H7 (cell line): ENCODE data around the gene LY6G6D. TPM values are rescaled to one million over a fixed set of nuclear protein-coding genes. Genes with fewer than 3 reads are reported as not detected.

Experiments used
- DNase-seq: peaks from one replicate; pipeline ENCODE4 v3.0.0; 2012
- H3K27me3 ChIP-seq: 2 replicates; pipeline ENCODE4 v1.6.0; 2011; ENCODE audit warnings: mild to moderate bottlenecking, low read length; ENCODE audit not compliant: control insufficient read depth, insufficient read depth
- H3K36me3 ChIP-seq: replicated peaks from 2 replicates; pipeline ENCODE4 v1.5.1; 2011; ENCODE audit warnings: low read length; ENCODE audit not compliant: control insufficient read depth, insufficient read depth
- H3K4me3 ChIP-seq: 2 replicates; pipeline ENCODE4 v1.5.1; 2011; ENCODE audit warnings: low read depth, mild to moderate bottlenecking, control low read depth, low read length, moderate library complexity; ENCODE audit not compliant: insufficient read depth
- total RNA-seq: library from RNA; depleted of rRNA; stranded (reverse); fragments of >200 nt; shearing (Covaris generic); gene quantifications from 2 replicates; pipeline ENCODE4 v1.2.3, GENCODE V29; 2014

The LY6G6D gene
- total RNA-seq, 1 experiment from 2014 or later = 2.8 TPM

DNA sequence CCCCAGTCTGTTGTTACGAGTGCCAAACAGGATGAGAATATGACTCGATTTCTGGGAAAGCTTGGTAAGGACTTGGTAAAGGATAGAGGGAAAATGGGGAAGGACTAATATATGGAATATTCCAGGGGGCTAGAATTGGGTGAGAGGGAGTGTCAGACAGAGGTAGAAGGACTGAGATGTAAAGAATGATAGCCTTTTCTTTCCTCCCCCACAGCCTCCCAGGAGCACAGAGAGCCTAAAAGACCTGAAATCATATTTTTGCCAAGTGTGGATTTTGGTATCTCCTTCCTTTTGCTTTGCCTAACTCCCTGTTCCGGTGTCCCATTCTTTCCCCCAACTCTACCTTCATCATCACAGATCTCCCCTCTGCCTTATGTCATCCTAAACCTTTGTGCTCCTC is 27.7 kb downstream of the LY6G6D start:
- Histone ChIP-seq H3K4me3 (no peak overlapping the region), H3K36me3 (peaks cover 9% of the 10 kb centered on the region), H3K27me3 (no peaks in the 10 kb centered on the region)
- DNase-seq = no peak

DNA sequence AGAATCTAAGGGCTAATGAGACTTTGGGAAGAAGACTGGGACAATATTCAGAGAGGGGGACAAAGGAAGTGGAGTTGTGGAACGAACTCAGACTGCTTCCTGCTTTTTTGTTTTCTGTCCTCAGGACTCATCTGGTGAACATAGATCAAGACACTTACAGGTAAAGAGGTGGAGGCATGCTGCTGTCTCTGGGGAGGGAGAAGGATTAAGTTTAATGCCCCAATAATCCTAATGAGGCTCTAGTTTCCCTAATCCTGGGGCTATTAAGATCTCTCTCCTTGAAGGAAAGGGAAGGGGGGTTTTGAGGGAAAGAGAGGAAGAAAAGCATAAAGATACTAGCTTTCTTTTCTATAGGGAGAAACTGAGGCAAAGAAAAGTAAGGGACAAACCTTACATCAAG is 29.3 kb downstream of the LY6G6D start:
- Histone ChIP-seq H3K27me3 (no peaks in the 10 kb centered on the region), H3K36me3 (peaks cover 10% of the 10 kb centered on the region), H3K4me3 (no peak overlapping the region)
- no peak for DNase-seq

DNA sequence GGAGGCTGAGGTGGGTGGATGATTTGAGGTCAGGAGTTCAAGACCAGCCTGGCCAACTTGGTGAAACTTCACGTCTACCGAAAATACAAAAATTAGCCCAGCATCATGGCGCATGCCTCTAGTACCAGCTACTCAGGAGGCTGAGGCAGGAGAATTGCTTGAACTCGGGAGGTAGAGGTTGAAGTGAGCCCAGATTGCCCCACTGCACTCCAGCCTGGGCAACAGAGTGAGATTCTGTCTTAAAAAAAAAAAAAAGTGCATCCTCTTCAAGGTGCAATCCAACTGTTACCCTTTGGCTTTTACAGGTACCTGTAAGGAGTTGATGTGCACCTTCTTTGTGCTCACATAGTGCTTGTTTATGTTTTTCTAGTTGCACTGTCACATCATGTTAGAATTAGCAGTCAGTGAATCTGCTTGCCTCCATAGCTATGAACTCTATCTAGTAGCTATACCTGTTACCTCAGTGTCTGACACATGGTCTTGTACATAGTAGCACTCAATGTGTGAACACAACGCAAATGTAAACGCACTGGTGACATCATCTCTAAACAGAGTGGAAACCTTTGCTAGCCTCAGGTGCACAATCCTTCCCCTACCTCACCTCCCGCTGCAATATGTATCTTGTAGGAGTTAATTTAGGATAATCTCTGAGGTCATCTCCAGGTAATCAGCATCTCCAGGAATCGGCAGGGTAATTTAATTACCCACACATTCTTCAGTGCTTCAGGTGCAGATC is 34.3 kb downstream of the LY6G6D start:
- no peak for DNase-seq
- peaks cover 6% of the 10 kb centered on the region for H3K36me3 ChIP-seq
- no peak overlapping the region for H3K4me3 ChIP-seq
- no peaks in the 10 kb centered on the region for H3K27me3 ChIP-seq

DNA sequence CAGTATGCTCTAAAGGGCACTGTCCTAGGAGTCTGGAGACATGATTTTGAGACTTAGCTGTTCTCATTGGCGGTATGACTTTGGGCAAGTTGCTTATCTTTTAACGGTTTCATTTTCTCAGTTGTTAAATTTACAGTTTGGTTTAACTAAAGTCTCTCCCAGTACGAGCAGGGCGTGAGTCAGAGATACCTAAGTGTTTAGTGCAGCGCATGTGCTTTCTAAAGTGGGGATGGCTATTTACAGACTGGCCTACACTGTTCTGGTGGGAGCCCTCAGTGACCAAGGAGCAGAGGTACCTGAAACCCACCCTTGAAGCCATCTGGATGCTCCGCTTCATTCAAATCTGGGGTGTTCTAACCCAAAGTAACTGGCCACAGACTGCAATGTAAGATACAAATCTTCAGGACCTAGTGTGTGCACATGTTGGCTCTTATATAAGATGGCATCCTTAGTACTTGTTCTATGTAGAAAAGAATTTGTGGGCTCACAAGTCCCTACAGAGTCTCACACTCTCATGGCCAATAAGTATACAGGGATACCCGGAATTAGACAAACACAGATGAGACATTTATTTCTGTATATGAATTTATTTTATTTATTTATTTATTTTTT is 35.4 kb downstream of the LY6G6D start:
- Histone ChIP-seq H3K27me3 (no peaks in the 10 kb centered on the region), H3K4me3 (no peak overlapping the region), H3K36me3 (peaks cover 6% of the 10 kb centered on the region)
- no peak for DNase-seq

DNA sequence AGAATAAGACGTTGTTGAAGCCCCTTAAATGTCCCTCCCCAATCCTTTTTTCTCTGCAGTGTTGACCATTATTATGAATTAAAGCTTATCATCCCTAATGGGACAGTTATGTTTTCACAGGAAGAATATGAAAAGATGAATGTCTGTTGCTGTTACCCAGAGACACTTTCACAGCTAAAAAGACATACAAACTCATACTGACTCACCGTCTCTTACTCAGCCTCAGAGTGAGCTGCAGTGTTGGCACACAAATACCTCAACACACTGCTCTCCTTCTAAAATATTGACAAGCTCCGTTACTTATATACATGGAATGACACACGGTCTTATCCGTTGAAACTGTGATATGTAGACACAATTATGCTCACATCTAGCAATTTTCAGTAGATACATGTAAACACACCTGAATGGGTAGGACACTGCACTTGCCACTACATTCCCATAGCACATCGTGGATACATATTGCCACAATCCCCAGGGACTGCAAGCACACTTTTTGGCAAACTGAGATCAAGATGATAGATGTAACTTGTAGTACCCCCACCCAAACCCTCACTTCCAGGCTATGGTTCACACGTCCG is 37.7 kb downstream of the LY6G6D start:
- DNase-seq = no peak
- Histone ChIP-seq H3K27me3 (no peaks in the 10 kb centered on the region), H3K36me3 (peaks cover under 1% of the 10 kb centered on the region; the same call in 1 of the 2 replicates), H3K4me3 (no peak overlapping the region)

DNA sequence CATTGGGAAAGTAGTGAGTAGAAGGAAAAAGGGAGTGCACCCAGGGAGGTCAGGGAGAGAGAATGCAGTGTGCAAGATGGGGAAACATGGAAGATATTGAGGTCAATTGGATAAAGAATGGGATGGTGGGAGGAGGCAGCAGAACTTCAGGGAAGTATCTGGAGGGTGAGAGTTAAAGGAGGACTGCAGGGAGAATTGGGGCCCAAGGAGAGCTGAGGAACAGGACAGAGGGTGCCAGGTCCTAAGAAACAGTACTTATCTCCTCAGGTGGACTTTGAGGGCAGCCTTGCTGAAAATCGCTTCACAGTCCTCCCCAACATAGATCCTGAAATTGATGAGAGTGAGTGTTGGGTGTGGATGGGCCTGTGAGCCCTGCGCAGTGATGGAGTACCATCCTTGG is 43.1 kb downstream of the LY6G6D start:
- Histone ChIP-seq H3K4me3 (no peak overlapping the region), H3K36me3 (peaks cover 19% of the 10 kb centered on the region), H3K27me3 (no peaks in the 10 kb centered on the region)
- no peak for DNase-seq

DNA sequence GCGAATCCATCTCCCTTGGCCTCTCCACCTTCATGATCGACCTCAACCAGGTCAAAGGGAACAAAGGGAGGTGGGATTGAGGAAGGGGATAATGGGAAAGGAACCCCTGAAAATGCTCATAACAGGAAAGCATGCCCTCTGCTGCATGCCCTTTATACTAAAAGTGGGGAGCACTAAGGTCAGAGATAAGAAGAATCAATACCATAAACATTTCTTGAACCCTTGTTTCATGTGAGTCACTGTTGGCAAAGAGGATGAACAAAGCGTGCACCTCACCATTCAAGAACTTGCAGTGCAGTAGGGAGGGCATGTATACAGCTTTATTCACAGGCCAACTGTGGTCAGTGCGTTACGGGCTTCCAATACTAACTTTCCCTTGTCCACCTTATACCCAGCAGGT is 45.6 kb downstream of the LY6G6D start:
- Histone ChIP-seq H3K4me3 (no peak overlapping the region), H3K36me3 (peaks cover 22% of the 10 kb centered on the region), H3K27me3 (no peaks in the 10 kb centered on the region; the same call in 1 of the 2 replicates)
- no peak for DNase-seq

DNA sequence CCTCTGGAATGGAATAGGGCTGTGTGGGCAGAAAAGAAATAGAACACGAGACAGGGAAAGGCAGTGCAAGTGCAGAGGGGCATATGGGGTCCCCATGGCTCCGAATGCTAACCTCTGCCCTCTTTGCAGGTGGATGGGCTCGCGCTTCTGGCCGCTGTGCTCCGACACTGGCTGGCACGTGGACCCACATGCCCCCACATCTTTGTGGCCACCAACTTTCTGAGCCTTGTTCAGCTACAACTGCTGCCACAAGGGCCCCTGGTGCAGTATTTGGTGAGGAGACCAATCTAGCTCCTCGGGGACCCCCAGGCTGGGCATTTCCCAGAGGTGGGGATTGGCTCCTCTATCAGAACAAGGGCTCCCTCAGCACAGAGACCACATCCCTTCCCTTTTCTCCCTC is 46.2 kb downstream of the LY6G6D start:
- no peak for DNase-seq
- H3K4me3 ChIP-seq = no peak overlapping the region
- H3K27me3 ChIP-seq = no peaks in the 10 kb centered on the region; the same call in 1 of the 2 replicates
- H3K36me3 ChIP-seq = peaks cover 22% of the 10 kb centered on the region

DNA sequence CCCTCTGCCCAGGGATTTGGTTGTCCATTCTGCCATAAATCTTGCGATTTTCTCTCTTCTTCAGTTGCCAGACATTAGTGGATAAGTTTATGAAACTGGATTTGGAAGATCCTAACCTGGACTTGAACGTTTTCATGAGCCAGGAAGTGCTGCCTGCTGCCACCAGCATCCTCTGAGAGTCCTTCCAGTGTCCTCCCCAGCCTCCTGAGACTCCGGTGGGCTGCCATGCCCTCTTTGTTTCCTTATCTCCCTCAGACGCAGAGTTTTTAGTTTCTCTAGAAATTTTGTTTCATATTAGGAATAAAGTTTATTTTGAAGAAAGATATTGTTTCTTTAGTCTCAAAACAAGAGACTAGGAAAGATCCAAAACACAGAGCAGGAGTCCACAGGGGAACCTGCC is 47.2 kb downstream of the LY6G6D start, which contains the start of gene SAPCD1:
Gene SAPCD1, plus strand, starts transcription at position 301 of the 400 bp plus-strand sequence. CDS start 399 bp downstream, outside the sequence.
- no peak within 1 kb of the TSS for H3K4me3 ChIP-seq
- peak; percentile 15 for DNase-seq
- no peaks in the 10 kb centered on the region; the same call in 1 of the 2 replicates for H3K27me3 ChIP-seq
- peaks cover 22% of the 10 kb centered on the region for H3K36me3 ChIP-seq

DNA sequence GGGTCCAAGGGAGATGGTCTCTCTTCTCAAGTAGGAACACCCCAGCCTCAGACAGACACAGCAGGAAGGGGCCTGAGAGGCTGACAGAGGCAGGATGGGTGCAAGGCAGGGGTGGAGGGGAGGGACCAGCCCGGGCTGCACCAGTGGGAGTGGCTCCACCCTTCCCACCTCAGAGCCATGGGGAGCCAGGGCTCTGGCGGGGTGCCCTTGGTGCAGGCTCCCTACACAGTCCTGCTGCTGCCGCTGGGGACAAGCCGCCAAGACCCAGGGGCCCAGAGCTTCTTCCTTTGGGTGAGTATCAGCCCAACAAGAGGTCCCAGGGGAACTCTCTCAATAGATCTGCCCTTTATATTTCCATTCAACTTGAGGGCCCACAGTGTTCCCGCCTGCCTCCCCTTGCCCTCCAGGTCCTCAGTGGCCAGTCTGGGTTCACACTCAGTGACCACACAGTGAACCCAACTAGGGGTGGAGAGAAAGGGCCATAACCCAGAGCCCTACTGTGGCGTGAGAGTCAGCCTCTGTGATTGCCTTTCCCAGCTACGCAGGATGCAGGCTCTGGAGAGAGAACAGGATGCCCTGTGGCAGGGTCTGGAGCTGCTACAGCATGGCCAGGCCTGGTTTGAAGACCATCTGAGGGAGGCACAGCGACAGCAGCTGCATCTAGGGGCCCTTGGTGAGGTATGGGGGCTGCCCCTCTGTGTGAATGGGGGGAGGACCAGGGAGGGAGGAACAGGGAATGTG is 47.9 kb downstream of the LY6G6D start:
- peak; percentile 43 for DNase-seq
- Histone ChIP-seq H3K27me3 (no peaks in the 10 kb centered on the region; the same call in 1 of the 2 replicates), H3K4me3 (no peak overlapping the region), H3K36me3 (peaks cover 22% of the 10 kb centered on the region)

DNA sequence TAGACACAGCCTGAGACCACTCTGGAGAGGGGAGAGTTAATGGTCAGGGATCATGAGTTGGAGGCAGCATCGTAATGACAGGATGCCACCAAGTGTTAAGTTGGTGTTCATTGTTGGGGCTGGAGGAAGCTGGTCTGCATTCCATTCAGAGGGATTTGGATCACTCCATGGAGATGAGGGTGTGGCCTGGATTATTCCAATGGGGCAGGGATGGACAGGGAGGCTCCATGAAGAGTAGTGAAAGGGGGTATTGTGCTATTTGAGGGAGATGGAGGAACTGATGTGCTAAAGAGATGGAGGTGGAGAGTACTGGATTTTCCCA is 48.4 kb downstream of the LY6G6D start:
- H3K27me3 ChIP-seq = no peaks in the 10 kb centered on the region; the same call in 1 of the 2 replicates
- H3K36me3 ChIP-seq = peaks cover 22% of the 10 kb centered on the region
- peak; percentile 78 for DNase-seq
- no peak overlapping the region for H3K4me3 ChIP-seq

DNA sequence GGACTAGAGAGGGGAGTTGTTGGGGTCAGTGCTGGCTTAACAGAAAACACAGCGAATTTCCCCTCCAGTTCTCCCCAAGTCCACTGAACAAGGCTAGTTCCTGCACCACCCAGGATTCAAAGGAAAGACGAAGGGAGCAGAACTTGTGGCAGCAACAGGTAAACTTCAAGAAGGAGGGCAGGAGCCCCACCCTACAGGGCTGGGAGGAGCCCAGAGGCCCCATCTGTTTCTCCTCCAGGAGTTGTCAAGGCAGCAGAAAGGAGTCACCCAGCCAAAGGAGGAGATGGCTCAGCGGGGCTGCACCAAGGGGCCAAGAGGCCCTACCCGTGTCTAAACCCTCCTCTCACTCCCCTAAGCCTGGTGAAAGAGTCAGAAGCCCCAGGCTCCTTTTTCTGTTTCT is 49.0 kb downstream of the LY6G6D start:
- no peaks in the 10 kb centered on the region; the same call in 1 of the 2 replicates for H3K27me3 ChIP-seq
- peaks cover 21% of the 10 kb centered on the region for H3K36me3 ChIP-seq
- no peak overlapping the region for H3K4me3 ChIP-seq
- DNase-seq = peak; percentile 40

DNA sequence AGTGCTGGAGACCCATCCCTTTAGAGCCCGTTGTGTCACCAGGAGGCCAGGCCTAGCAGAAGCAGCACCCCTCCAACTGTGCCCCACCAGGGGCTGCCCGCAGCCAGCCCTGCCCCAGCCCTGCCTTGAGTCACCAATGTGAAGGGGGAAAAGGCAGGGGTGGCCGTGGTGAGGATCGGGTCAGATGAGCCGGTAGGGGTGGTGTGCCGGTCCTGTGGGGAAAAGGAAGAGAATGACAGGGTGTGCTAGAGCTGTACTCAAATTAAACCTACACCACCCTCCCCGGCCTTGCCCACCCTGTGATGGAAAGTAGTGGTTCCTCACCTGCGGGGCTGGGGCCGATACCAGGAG is 50.4 kb downstream of the LY6G6D start:
- Histone ChIP-seq H3K27me3 (no peaks in the 10 kb centered on the region; the same call in 1 of the 2 replicates), H3K36me3 (peaks cover 15% of the 10 kb centered on the region), H3K4me3 (no peak overlapping the region)
- no peak for DNase-seq

DNA sequence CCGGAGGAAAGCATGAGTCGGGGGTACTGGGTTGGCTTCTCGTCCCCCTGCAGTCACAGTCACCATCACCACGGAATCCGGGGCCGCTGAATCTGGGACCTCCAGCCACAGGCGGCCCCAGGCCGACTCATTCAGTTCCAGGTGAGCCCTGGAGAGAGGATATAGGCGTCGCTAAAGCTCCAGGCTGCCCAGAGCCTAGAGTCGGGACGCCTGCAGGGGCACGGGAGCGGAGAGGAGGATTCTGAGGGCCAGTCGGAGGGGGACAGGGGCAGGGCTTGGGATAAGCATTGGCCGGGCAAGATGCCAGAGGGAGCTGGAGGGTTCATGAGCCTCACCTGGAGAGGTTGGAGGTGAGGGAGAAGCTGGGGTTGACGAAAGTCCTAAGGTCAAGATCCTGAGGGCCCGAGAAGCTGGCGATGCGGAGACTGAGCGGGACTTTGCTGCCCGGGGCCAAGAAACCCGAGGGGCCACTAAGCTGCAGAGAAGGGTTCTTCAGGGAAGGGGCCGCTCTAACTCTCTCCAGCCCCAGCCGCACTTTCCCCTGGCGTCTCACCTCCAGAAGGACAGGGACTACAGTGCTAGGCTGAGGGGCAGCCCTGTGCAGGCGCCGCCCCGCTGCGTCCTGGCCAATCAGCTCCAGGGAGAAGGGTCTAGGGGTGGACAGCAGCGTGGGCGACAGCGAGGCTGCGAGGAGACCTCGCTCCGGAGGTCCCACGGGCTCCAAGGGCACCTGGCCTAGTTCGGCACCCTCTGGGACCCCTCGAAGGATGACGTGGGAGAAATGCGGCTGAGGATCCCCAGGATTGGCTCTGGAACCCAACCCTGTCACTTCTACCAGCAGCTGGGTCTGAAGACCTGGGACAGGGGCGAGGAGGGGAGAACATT is 51.0 kb downstream of the LY6G6D start:
- Histone ChIP-seq H3K4me3 (peak overlapping the region; percentile 48), H3K36me3 (peaks cover 11% of the 10 kb centered on the region), H3K27me3 (no peaks in the 10 kb centered on the region; the same call in 1 of the 2 replicates)
- DNase-seq = peak; percentile 95
